A549 treated with DMSO at 1 μM for 4 hours (cell line): Measurements from ENCODE around the gene BBIP1. TPM values are rescaled to one million over a fixed set of nuclear protein-coding genes. Genes with fewer than 3 reads are reported as not detected.

ENCODE experiments used
- total RNA-seq: library from RNA; stranded (reverse); fragments of 200-300 nt; extraction: Qiagen RNA extraction; gene quantifications from 5 replicates; pipeline ENCODE4 v1.2.3, GENCODE V29; 2022; ENCODE audit warnings: low read depth

BBIP1 gene, protein sequence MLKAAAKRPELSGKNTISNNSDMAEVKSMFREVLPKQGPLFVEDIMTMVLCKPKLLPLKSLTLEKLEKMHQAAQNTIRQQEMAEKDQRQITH
- total RNA-seq: 35.2 to 50.2 TPM (median 37.1 TPM) in 5 replicates

DNA sequence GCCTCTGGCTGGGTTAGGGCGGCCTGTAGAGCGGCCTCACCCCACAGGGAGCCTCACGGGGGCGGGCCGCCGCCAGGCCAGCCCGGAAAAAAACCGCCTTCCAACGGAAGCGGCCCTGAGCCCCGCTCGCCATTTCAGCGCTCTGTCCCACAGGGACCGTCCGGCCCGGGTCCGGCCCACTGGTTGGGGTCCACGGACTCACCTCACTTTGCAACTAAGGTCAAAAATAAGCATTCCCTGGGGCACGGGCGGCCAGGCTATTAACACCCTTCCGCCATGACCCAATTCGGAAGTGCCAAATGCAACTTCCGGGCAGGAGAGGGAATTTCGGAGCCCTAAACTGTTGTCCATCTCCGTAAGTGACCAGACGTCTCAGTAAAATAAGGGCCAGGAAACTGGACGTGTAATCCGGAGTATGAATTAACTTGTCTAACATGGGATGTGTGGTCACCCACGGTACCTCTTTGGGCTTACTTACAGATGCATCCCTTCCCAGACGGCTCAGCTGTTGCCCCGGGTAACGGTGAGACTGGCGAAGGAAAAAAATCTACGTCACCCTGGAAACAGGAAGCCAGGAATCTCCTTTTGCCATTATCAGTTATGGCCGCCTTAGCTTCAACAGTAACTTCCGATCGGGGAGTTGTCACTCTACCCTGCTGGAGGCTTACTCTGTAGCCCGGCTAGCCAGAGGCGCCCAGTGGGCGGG lies at the start of gene BBIP1:
BBIP1 (minus strand) TSS at position 538 of the 706 bp plus-strand sequence. CDS start 1,023 bp downstream, outside the sequence.

DNA sequence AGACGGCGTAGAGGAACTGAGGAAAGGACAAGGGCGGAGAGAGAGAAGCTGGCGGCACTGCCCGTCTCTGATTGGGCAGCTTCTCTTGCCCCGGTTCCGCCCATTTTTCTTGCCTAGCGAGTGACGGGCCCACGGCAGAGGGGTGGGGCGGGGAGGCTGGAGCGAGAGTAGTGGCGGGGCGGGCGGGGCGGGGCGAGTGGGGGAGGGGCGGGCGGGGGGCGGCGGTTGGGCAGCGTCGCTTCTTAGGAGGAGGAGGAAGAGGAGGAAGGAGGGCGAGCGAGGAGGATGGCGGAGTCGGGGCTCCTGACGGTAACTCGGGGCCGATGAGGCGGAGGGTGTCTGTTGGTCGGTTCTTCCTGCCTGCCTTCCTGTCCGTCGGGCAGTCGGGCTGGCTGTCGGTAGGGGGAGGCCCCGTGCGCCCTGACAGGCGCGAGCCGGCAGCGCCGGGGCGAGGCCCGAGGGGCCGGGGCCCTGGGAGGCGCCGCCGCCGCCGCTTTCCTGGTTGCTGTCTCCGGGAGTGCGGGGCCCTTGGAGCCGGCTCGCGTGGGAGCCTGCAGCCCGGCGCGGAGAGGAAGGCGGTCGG lies 460 bp upstream of the BBIP1 start, which contains the start of gene SHOC2:
SHOC2 (plus strand) TSS at position 256 of the 583 bp plus-strand sequence. CDS start 44,755 bp downstream, outside the sequence.

DNA sequence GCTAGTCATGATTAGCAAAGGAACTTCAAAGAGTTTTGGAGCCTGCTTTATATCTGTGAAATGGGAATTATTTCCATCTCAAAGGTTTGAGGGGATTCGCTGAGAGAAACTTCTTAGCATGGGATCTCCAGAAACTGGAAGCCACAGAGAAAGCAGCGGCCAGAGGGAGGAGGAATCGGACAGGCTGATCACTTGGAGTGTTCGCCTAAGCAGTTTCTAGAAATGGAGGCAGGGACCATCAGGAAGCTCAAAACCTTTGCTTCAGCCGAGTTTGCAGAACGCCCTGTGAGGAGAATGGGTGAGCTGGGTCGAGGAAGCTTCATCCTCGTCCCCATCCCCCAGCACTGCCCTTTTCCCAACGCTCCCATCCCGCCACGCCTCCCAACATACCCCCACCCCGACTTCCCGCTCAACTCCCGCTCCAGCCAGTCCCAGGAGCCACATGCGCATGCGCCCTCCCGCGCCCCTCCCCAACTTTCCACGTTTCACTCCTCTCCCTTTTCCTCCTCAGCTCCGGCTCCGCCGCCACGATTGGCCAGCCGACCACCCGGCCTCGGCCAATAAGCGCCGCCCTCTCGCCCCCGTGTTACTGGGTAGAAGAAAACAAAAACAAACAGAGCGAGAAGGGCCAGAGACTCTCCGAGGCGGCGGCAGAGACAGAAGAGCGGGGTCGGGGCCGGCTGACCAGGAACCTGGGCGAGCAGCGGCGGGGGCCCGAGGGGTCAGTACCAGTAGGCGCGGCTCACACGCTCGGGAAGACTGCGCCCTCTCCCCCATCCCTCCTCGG lies 47.5 kb downstream of the BBIP1 start, which contains the start of gene PDCD4:
PDCD4 (plus strand) TSS at position 631 of the 787 bp plus-strand sequence. CDS start 4,100 bp downstream, outside the sequence.

Other genes with a start within 250 kb of the BBIP1 start
- gene PDCD4, start 47.3 kb downstream of the BBIP1 start, total RNA-seq: 30.2 to 40.5 TPM (median 34.0 TPM) in 5 replicates
- 15.8 to 24.9 TPM (median 21.0 TPM) in 5 replicates for gene SHOC2, start 424 bp upstream of the BBIP1 start, total RNA-seq
- gene ADRA2A, start 157.8 kb upstream of the BBIP1 start, total RNA-seq: 0.02 to 0.04 TPM in 2 of 5 replicates, not detected in the others